Measurements from ENCODE around the gene SEC23A. TPM values are rescaled to one million over a fixed set of nuclear protein-coding genes. Genes with fewer than 3 reads are reported as not detected.

The SEC23A gene
- total and polyA plus RNA-seq, 2 of the 13 experiments (the other 11 are each of a cell fraction or from before 2014, with no cell fraction given), result 403 to 887 TPM

DNA sequence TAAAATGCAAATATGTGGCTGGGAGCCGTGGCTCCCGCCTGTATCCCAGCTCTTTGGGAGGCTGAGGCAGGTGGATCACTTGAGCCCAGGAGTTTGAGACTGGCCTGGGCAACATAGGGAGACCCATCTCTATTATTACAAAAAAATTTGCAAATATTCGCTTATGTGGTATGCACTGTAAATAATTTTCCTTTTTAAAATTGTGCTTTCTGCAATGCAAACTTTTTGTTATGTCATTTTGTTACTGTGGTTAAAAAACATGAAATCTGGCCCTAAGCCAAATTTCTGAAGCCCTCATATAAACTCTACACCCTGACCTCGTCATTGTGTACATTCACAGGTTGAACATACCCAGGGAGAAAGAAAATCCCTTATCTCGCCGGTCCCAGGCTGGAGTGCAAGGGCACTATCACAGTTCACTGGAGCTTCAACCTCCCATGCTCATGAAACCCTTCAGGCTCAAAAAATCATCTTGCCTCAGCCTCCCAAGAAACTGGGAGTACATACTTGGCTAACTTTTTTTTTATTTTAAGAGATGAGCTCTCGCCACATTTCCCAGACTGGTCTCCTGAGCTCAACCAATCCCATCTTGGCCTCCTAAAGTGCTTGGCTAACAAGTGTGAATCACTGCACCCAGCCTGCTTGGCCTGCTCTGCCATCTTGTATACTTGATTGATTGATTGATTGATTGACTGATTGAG is 42.4 kb upstream of the SEC23A start (continued):
- TF ChIP-seq, protein P1, sequence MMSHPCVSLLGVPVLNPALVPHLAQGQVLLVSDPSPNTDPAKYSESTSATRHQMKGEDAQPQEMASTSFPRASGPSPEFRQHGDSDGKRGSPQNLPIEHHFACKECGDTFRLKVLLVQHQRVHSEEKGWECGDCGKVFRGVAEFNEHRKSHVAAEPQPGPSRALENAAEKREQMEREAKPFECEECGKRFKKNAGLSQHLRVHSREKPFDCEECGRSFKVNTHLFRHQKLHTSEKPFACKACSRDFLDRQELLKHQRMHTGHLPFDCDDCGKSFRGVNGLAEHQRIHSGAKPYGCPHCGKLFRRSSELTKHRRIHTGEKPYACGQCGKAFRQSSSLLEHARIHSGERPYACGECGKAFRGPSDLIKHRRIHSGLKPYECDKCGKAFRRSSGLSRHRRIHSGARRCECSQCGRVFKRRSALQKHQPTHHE (CRISPR knock-in tag; IDR thresholded peaks at IDR 0.05; ENCODE audit: borderline replicate concordance), result no peak
- TF ChIP-seq ZNF75D (CRISPR knock-in tag; IDR thresholded peaks at IDR 0.05; ENCODE audit: borderline replicate concordance) (no peak), GATAD2A (CRISPR knock-in tag; IDR thresholded peaks at IDR 0.05) (peak; percentile 68), RFX3 (CRISPR knock-in tag; IDR thresholded peaks at IDR 0.05) (no peak), ZNF383 (CRISPR knock-in tag; IDR thresholded peaks at IDR 0.05; ENCODE audit: borderline replicate concordance) (no peak), ZNF614 (CRISPR knock-in tag; IDR thresholded peaks at IDR 0.05; ENCODE audit: borderline replicate concordance) (peak; percentile 80; the same call in 1 of the 2 replicates), ZNF562 (CRISPR knock-in tag; IDR thresholded peaks at IDR 0.05; ENCODE audit: borderline replicate concordance) (no peak), SCMH1 (CRISPR knock-in tag; IDR thresholded peaks at IDR 0.05; ENCODE audit: borderline replicate concordance) (no peak), SMARCE1 (IDR thresholded peaks at IDR 0.05; ENCODE audit: borderline replicate concordance) (no peak), ZBTB3 (CRISPR knock-in tag; IDR thresholded peaks at IDR 0.05; ENCODE audit: borderline replicate concordance, low read depth) (no peak), NCOA2 (CRISPR knock-in tag; IDR thresholded peaks at IDR 0.05) (peak; percentile 58), ZNF737 (CRISPR knock-in tag; IDR thresholded peaks at IDR 0.05; ENCODE audit: borderline replicate concordance) (no peak), ZFP37 (CRISPR knock-in tag; IDR thresholded peaks at IDR 0.05; ENCODE audit: borderline replicate concordance) (no peak)
- TF ChIP-seq, protein P2, sequence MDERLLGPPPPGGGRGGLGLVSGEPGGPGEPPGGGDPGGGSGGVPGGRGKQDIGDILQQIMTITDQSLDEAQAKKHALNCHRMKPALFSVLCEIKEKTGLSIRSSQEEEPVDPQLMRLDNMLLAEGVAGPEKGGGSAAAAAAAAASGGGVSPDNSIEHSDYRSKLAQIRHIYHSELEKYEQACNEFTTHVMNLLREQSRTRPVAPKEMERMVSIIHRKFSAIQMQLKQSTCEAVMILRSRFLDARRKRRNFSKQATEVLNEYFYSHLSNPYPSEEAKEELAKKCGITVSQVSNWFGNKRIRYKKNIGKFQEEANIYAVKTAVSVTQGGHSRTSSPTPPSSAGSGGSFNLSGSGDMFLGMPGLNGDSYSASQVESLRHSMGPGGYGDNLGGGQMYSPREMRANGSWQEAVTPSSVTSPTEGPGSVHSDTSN (CRISPR knock-in tag; IDR thresholded peaks at IDR 0.05), result no peak
- TF ChIP-seq, protein P3, sequence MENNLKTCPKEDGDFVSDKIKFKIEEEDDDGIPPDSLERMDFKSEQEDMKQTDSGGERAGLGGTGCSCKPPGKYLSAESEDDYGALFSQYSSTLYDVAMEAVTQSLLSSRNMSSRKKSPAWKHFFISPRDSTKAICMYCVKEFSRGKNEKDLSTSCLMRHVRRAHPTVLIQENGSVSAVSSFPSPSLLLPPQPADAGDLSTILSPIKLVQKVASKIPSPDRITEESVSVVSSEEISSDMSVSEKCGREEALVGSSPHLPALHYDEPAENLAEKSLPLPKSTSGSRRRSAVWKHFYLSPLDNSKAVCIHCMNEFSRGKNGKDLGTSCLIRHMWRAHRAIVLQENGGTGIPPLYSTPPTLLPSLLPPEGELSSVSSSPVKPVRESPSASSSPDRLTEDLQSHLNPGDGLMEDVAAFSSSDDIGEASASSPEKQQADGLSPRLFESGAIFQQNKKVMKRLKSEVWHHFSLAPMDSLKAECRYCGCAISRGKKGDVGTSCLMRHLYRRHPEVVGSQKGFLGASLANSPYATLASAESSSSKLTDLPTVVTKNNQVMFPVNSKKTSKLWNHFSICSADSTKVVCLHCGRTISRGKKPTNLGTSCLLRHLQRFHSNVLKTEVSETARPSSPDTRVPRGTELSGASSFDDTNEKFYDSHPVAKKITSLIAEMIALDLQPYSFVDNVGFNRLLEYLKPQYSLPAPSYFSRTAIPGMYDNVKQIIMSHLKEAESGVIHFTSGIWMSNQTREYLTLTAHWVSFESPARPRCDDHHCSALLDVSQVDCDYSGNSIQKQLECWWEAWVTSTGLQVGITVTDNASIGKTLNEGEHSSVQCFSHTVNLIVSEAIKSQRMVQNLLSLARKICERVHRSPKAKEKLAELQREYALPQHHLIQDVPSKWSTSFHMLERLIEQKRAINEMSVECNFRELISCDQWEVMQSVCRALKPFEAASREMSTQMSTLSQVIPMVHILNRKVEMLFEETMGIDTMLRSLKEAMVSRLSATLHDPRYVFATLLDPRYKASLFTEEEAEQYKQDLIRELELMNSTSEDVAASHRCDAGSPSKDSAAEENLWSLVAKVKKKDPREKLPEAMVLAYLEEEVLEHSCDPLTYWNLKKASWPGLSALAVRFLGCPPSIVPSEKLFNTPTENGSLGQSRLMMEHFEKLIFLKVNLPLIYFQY (CRISPR knock-in tag; IDR thresholded peaks at IDR 0.05; ENCODE audit: borderline replicate concordance), result no peak
- TF ChIP-seq, protein P4, sequence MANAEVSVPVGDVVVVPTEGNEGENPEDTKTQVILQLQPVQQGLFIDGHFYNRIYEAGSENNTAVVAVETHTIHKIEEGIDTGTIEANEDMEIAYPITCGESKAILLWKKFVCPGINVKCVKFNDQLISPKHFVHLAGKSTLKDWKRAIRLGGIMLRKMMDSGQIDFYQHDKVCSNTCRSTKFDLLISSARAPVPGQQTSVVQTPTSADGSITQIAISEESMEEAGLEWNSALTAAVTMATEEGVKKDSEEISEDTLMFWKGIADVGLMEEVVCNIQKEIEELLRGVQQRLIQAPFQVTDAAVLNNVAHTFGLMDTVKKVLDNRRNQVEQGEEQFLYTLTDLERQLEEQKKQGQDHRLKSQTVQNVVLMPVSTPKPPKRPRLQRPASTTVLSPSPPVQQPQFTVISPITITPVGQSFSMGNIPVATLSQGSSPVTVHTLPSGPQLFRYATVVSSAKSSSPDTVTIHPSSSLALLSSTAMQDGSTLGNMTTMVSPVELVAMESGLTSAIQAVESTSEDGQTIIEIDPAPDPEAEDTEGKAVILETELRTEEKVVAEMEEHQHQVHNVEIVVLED (CRISPR knock-in tag; IDR thresholded peaks at IDR 0.05; ENCODE audit: borderline replicate concordance), result no peak
- TF ChIP-seq, protein P5, sequence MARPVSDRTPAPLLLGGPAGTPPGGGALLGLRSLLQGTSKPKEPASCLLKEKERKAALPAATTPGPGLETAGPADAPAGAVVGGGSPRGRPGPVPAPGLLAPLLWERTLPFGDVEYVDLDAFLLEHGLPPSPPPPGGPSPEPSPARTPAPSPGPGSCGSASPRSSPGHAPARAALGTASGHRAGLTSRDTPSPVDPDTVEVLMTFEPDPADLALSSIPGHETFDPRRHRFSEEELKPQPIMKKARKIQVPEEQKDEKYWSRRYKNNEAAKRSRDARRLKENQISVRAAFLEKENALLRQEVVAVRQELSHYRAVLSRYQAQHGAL (CRISPR knock-in tag; IDR thresholded peaks at IDR 0.05; ENCODE audit: not compliant biosample characterization), result no peak
- TF ChIP-seq, protein P6, sequence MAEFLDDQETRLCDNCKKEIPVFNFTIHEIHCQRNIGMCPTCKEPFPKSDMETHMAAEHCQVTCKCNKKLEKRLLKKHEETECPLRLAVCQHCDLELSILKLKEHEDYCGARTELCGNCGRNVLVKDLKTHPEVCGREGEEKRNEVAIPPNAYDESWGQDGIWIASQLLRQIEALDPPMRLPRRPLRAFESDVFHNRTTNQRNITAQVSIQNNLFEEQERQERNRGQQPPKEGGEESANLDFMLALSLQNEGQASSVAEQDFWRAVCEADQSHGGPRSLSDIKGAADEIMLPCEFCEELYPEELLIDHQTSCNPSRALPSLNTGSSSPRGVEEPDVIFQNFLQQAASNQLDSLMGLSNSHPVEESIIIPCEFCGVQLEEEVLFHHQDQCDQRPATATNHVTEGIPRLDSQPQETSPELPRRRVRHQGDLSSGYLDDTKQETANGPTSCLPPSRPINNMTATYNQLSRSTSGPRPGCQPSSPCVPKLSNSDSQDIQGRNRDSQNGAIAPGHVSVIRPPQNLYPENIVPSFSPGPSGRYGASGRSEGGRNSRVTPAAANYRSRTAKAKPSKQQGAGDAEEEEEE (CRISPR knock-in tag; IDR thresholded peaks at IDR 0.05; ENCODE audit: borderline replicate concordance), result no peak
